Right atrium auricular region (tissue), 2 donors: ENCODE data around the gene ULK2. TPM values are rescaled to one million over a fixed set of nuclear protein-coding genes. Genes with fewer than 3 reads are reported as not detected.

Source experiments
- DNase-seq: peaks from one replicate; pipeline ENCODE4 v3.0.0-alpha.2; 2019; ENCODE audit warnings: low spot score
- H3K27ac ChIP-seq, 2 donors: fragments of 200-600 bp; sonication (generic); 1 replicate in 1 of 2; 2 replicates in 1 of 2; pipeline ENCODE4 v1.5.1; 2016 to 2019
- H3K27me3 ChIP-seq, 2 donors: fragments of 200-600 bp; sonication (generic); one replicate each; pipeline versions ENCODE4 v1.5.1 to v1.6.0; 2017 to 2019
- H3K36me3 ChIP-seq: fragments of 200-600 bp; sonication (generic); one replicate; pipeline ENCODE4 v1.5.1; 2016
- H3K4me1 ChIP-seq, 2 donors: fragments of 200-600 bp; sonication (generic); one replicate each; pipeline versions ENCODE4 v1.5.1 to v1.6.0; 2017 to 2019
- H3K4me3 ChIP-seq, 2 donors: fragments of 200-600 bp; sonication (generic); 1 replicate in 1 of 2; 2 replicates in 1 of 2; pipeline ENCODE4 v1.5.1; 2017 to 2019; ENCODE audit warnings: mild to moderate bottlenecking in 1 of 2, moderate library complexity in 1 of 2
- H3K9me3 ChIP-seq, 2 donors: fragments of 200-600 bp; sonication (generic); one replicate each; pipeline ENCODE4 v1.5.1; 2019
- CTCF ChIP-seq, 2 donors: fragments of 200-600 bp; sonication (generic); IDR thresholded peaks; one replicate each; pipeline ENCODE4 v1.5.1; 2019; ENCODE audit warnings: antibody characterized with exemption in 2 of 2
- total RNA-seq, 2 donors: library from RNA; depleted of rRNA; stranded (reverse); fragments of >200 nt; gene quantifications; one replicate each; pipeline ENCODE4 v1.1.0, GENCODE V29; 2016

The ULK2 gene
- total RNA-seq, 2 donors from 2014 or later, result 18.4 to 20.3 TPM

- Histone ChIP-seq H3K27me3 (no peaks in the 10 kb centered on the region), H3K27ac (no peak overlapping the region), H3K36me3 (peaks cover 74% of the 10 kb centered on the region), H3K4me1 (no peaks in the 10 kb centered on the region), H3K9me3 (peaks cover 0 to 6% of the 10 kb centered on the region in 2 donors), H3K4me3 (no peak overlapping the region)
- DNase-seq, result no peak
- TF ChIP-seq CTCF (IDR thresholded peaks at IDR 0.05), result no peak
Measured at GRCh38 chr17:19799796-19800195, 67.9 kb downstream of the ULK2 start.

- DNase-seq, result no peak
- Histone ChIP-seq H3K27ac (no peak overlapping the region), H3K9me3 (peaks cover 0 to 6% of the 10 kb centered on the region in 2 donors), H3K27me3 (no peaks in the 10 kb centered on the region), H3K36me3 (peaks cover 76% of the 10 kb centered on the region), H3K4me3 (no peak overlapping the region), H3K4me1 (no peaks in the 10 kb centered on the region)
- no peak for TF ChIP-seq CTCF (IDR thresholded peaks at IDR 0.05)
Measured at GRCh38 chr17:19796457-19796856, 71.3 kb downstream of the ULK2 start.

GRCh38 chr17:19791918-19792550 is 75.7 kb downstream of the ULK2 start:
- peaks cover 76% of the 10 kb centered on the region for H3K36me3 ChIP-seq
- H3K4me3 ChIP-seq, result no peak overlapping the region
- no peaks in the 10 kb centered on the region for H3K4me1 ChIP-seq

GRCh38 chr17:19787733-19788357 is 79.9 kb downstream of the ULK2 start:
- H3K9me3 ChIP-seq, result no peaks in the 10 kb centered on the region
- H3K4me3 ChIP-seq, result no peak overlapping the region
- no peak for DNase-seq
- TF ChIP-seq CTCF (IDR thresholded peaks at IDR 0.05), result no peak
- peaks cover 45% of the 10 kb centered on the region for H3K36me3 ChIP-seq
- no peaks in the 10 kb centered on the region for H3K4me1 ChIP-seq
- no peaks in the 10 kb centered on the region for H3K27me3 ChIP-seq
- H3K27ac ChIP-seq, result no peak overlapping the region

More at GRCh38 chr17:19791918-19792550, 75.7 kb downstream of the ULK2 start:
- H3K27me3 ChIP-seq, result no peaks in the 10 kb centered on the region
- TF ChIP-seq CTCF (IDR thresholded peaks at IDR 0.05), result no peak
- DNase-seq, result no peak
- H3K27ac ChIP-seq, result no peak overlapping the region
- H3K9me3 ChIP-seq, result peaks cover 0 to 6% of the 10 kb centered on the region in 2 donors

GRCh38 chr17:19785854-19786253 is 81.9 kb downstream of the ULK2 start:
- no peak overlapping the region for H3K4me3 ChIP-seq
- H3K27ac ChIP-seq, result no peak overlapping the region
- no peaks in the 10 kb centered on the region for H3K9me3 ChIP-seq
- H3K27me3 ChIP-seq, result no peaks in the 10 kb centered on the region
- peaks cover 47% of the 10 kb centered on the region for H3K36me3 ChIP-seq
- no peak for TF ChIP-seq CTCF (IDR thresholded peaks at IDR 0.05)
- no peaks in the 10 kb centered on the region for H3K4me1 ChIP-seq
- DNase-seq, result no peak
